Measurements from ENCODE around the gene PTH2. TPM values are rescaled to one million over a fixed set of nuclear protein-coding genes. Genes with fewer than 3 reads are reported as not detected.
A peak's percentile ranks its signal among the peaks of the same experiment; 100 is the strongest.

PTH2 gene
- polyA plus RNA-seq, 3 donors from 2014 or later: not detected

- Mint-ChIP-seq H3K4me1 (peaks cover 37 to 54% of the 10 kb centered on the region in 2 donors), H3K4me3 (peak overlapping the region; percentile 49 to 74 (median 66)), H3K27ac (no peak overlapping the region), H3K36me3 (peaks cover 0 to 4% (median 3%) of the 10 kb centered on the region in 3 donors), H3K9me3 (peaks cover 0 to 2% (median 0%) of the 10 kb centered on the region in 6 donors), H3K27me3 (ENCODE audit: low read depth in 3 of 3) (peaks cover 53 to 67% (median 61%) of the 10 kb centered on the region in 3 donors)
- DNase-seq: peak; percentile 39 to 49 (median 48)
Observed at GRCh38 chr19:49423985-49424303, 703 bp upstream of the PTH2 start.

GRCh38 chr19:49422407-49423070, 702 bp downstream of the PTH2 start:
- Mint-ChIP-seq H3K4me1 (peaks cover 28 to 45% of the 10 kb centered on the region in 2 donors), H3K27ac (no peak overlapping the region), H3K4me3 (peak overlapping the region; percentile 66 to 79 (median 76)), H3K36me3 (peaks cover 0 to 4% (median 3%) of the 10 kb centered on the region in 3 donors), H3K27me3 (ENCODE audit: low read depth in 3 of 3) (peaks cover 44 to 64% (median 59%) of the 10 kb centered on the region in 3 donors), H3K9me3 (peaks cover 0 to 2% (median 0%) of the 10 kb centered on the region in 6 donors)
- peak; percentile 59 to 67 (median 61) for DNase-seq

GRCh38 chr19:49421878-49422202, 1.4 kb downstream of the PTH2 start:
- H3K36me3 Mint-ChIP-seq: peaks cover 0 to 4% (median 3%) of the 10 kb centered on the region in 3 donors
- peaks cover 28 to 42% of the 10 kb centered on the region in 2 donors for H3K4me1 Mint-ChIP-seq
- H3K9me3 Mint-ChIP-seq: peaks cover 0 to 2% (median 0%) of the 10 kb centered on the region in 6 donors
- peak overlapping the region; percentile 36 to 74 (median 63) for H3K4me3 Mint-ChIP-seq
- H3K27ac Mint-ChIP-seq: no peak overlapping the region
- DNase-seq: no peak
- H3K27me3 Mint-ChIP-seq (ENCODE audit: low read depth in 3 of 3): peaks cover 39 to 59% (median 57%) of the 10 kb centered on the region in 3 donors

GRCh38 chr19:49421039-49421877, 2.0 kb downstream of the PTH2 start:
- peaks cover 26 to 36% of the 10 kb centered on the region in 2 donors for H3K4me1 Mint-ChIP-seq
- H3K36me3 Mint-ChIP-seq: peaks cover 0 to 4% (median 3%) of the 10 kb centered on the region in 3 donors
- H3K9me3 Mint-ChIP-seq: peaks cover 0 to 2% (median 0%) of the 10 kb centered on the region in 6 donors
- peaks cover 33 to 57% (median 55%) of the 10 kb centered on the region in 3 donors for H3K27me3 Mint-ChIP-seq (ENCODE audit: low read depth in 3 of 3)
- H3K27ac Mint-ChIP-seq: no peak overlapping the region
- H3K4me3 Mint-ChIP-seq: peak overlapping the region; percentile 32 to 74 (median 63)
- no peak for DNase-seq

- H3K27me3 Mint-ChIP-seq (ENCODE audit: low read depth in 3 of 3): peaks cover 26 to 51% (median 48%) of the 10 kb centered on the region in 3 donors
- H3K36me3 Mint-ChIP-seq: peaks cover 0 to 4% (median 3%) of the 10 kb centered on the region in 3 donors
- DNase-seq: no peak
- peak overlapping the region in 2 of 5 donors; percentile 34 to 50 for H3K4me3 Mint-ChIP-seq
- H3K9me3 Mint-ChIP-seq: peaks cover 0 to 2% (median 0%) of the 10 kb centered on the region in 6 donors
- peaks cover 26 to 34% of the 10 kb centered on the region in 2 donors for H3K4me1 Mint-ChIP-seq
- no peak overlapping the region for H3K27ac Mint-ChIP-seq
Observed at GRCh38 chr19:49420227-49420626, 3.0 kb downstream of the PTH2 start.

GRCh38 chr19:49419173-49419572, 4.1 kb downstream of the PTH2 start:
- peaks cover 0 to 4% (median 3%) of the 10 kb centered on the region in 3 donors for H3K36me3 Mint-ChIP-seq
- H3K9me3 Mint-ChIP-seq: peaks cover 0 to 2% (median 0%) of the 10 kb centered on the region in 6 donors
- no peak overlapping the region for H3K27ac Mint-ChIP-seq
- DNase-seq: no peak
- peaks cover 26 to 45% (median 42%) of the 10 kb centered on the region in 3 donors for H3K27me3 Mint-ChIP-seq (ENCODE audit: low read depth in 3 of 3)
- peaks cover 26 to 34% of the 10 kb centered on the region in 2 donors for H3K4me1 Mint-ChIP-seq
- no peak overlapping the region for H3K4me3 Mint-ChIP-seq

GRCh38 chr19:49418511-49418910, 4.7 kb downstream of the PTH2 start:
- Mint-ChIP-seq H3K27me3 (ENCODE audit: low read depth in 3 of 3) (peaks cover 19 to 39% (median 37%) of the 10 kb centered on the region in 3 donors), H3K36me3 (peaks cover 0 to under 1% (median 0%) of the 10 kb centered on the region in 3 donors), H3K4me3 (no peak overlapping the region), H3K4me1 (peaks cover 20 to 28% of the 10 kb centered on the region in 2 donors), H3K9me3 (peaks cover 0 to 2% (median 0%) of the 10 kb centered on the region in 6 donors), H3K27ac (no peak overlapping the region)
- DNase-seq: no peak

GRCh38 chr19:49417088-49417487, 6.2 kb downstream of the PTH2 start:
- Mint-ChIP-seq H3K4me1 (peaks cover 10 to 13% of the 10 kb centered on the region in 2 donors), H3K36me3 (no peaks in the 10 kb centered on the region), H3K27me3 (ENCODE audit: low read depth in 3 of 3) (peaks cover 12 to 35% (median 29%) of the 10 kb centered on the region in 3 donors), H3K4me3 (no peak overlapping the region), H3K9me3 (peaks cover 0 to 2% (median 0%) of the 10 kb centered on the region in 6 donors), H3K27ac (no peak overlapping the region)
- DNase-seq: no peak

GRCh38 chr19:49415810-49416200, 7.4 kb downstream of the PTH2 start:
- H3K4me3 Mint-ChIP-seq: no peak overlapping the region
- no peaks in the 10 kb centered on the region for H3K36me3 Mint-ChIP-seq
- peaks cover 15 to 27% (median 19%) of the 10 kb centered on the region in 3 donors for H3K27me3 Mint-ChIP-seq (ENCODE audit: low read depth in 3 of 3)
- H3K9me3 Mint-ChIP-seq: peaks cover 0 to 2% (median 0%) of the 10 kb centered on the region in 6 donors
- H3K4me1 Mint-ChIP-seq: peaks cover under 1% of the 10 kb centered on the region in 2 donors
- no peak overlapping the region for H3K27ac Mint-ChIP-seq
- DNase-seq: no peak

- H3K4me1 Mint-ChIP-seq: no peaks in the 10 kb centered on the region
- peaks cover 13 to 23% (median 15%) of the 10 kb centered on the region in 3 donors for H3K27me3 Mint-ChIP-seq (ENCODE audit: low read depth in 3 of 3)
- H3K4me3 Mint-ChIP-seq: no peak overlapping the region
- no peaks in the 10 kb centered on the region for H3K9me3 Mint-ChIP-seq
- H3K36me3 Mint-ChIP-seq: no peaks in the 10 kb centered on the region
- H3K27ac Mint-ChIP-seq: no peak overlapping the region
- no peak for DNase-seq
Observed at GRCh38 chr19:49415102-49415809, 8.0 kb downstream of the PTH2 start.

GRCh38 chr19:49414256-49414655, 9.0 kb downstream of the PTH2 start:
- H3K4me1 Mint-ChIP-seq: peaks cover 9% of the 10 kb centered on the region in 2 donors
- no peak for DNase-seq
- no peaks in the 10 kb centered on the region for H3K36me3 Mint-ChIP-seq
- H3K27me3 Mint-ChIP-seq (ENCODE audit: low read depth in 3 of 3): peaks cover 9 to 16% (median 11%) of the 10 kb centered on the region in 3 donors
- H3K4me3 Mint-ChIP-seq: no peak overlapping the region
- no peak overlapping the region for H3K27ac Mint-ChIP-seq
- no peaks in the 10 kb centered on the region for H3K9me3 Mint-ChIP-seq

GRCh38 chr19:49413348-49413747, 9.9 kb downstream of the PTH2 start:
- DNase-seq: no peak
- Mint-ChIP-seq H3K4me1 (peaks cover 12 to 14% of the 10 kb centered on the region in 2 donors), H3K36me3 (no peaks in the 10 kb centered on the region), H3K27me3 (ENCODE audit: low read depth in 3 of 3) (peaks cover 9 to 13% (median 11%) of the 10 kb centered on the region in 3 donors), H3K9me3 (no peaks in the 10 kb centered on the region), H3K4me3 (no peak overlapping the region), H3K27ac (no peak overlapping the region)

GRCh38 chr19:49411681-49412326, 11.4 kb downstream of the PTH2 start:
- peaks cover 9 to 10% (median 9%) of the 10 kb centered on the region in 3 donors for H3K27me3 Mint-ChIP-seq (ENCODE audit: low read depth in 3 of 3)
- H3K4me1 Mint-ChIP-seq: peaks cover 12 to 14% of the 10 kb centered on the region in 2 donors
- peaks cover 0 to 1% (median 0%) of the 10 kb centered on the region in 6 donors for H3K9me3 Mint-ChIP-seq
- H3K27ac Mint-ChIP-seq: peak overlapping the region in 1 of 6 donors; percentile 24
- H3K36me3 Mint-ChIP-seq: peaks cover 0 to 4% (median 0%) of the 10 kb centered on the region in 3 donors
- no peak for DNase-seq
- no peak overlapping the region for H3K4me3 Mint-ChIP-seq
